Fibroblast of skin of left quadriceps (primary cell): ENCODE measurements around the gene ATG2B.

Source experiments
- DNase-seq, 2 experiments: peaks; one replicate each; pipeline ENCODE4 v3.0.0-alpha.2; 2013; ENCODE audit warnings: low read depth in 2 of 2

The ATG2B gene, protein sequence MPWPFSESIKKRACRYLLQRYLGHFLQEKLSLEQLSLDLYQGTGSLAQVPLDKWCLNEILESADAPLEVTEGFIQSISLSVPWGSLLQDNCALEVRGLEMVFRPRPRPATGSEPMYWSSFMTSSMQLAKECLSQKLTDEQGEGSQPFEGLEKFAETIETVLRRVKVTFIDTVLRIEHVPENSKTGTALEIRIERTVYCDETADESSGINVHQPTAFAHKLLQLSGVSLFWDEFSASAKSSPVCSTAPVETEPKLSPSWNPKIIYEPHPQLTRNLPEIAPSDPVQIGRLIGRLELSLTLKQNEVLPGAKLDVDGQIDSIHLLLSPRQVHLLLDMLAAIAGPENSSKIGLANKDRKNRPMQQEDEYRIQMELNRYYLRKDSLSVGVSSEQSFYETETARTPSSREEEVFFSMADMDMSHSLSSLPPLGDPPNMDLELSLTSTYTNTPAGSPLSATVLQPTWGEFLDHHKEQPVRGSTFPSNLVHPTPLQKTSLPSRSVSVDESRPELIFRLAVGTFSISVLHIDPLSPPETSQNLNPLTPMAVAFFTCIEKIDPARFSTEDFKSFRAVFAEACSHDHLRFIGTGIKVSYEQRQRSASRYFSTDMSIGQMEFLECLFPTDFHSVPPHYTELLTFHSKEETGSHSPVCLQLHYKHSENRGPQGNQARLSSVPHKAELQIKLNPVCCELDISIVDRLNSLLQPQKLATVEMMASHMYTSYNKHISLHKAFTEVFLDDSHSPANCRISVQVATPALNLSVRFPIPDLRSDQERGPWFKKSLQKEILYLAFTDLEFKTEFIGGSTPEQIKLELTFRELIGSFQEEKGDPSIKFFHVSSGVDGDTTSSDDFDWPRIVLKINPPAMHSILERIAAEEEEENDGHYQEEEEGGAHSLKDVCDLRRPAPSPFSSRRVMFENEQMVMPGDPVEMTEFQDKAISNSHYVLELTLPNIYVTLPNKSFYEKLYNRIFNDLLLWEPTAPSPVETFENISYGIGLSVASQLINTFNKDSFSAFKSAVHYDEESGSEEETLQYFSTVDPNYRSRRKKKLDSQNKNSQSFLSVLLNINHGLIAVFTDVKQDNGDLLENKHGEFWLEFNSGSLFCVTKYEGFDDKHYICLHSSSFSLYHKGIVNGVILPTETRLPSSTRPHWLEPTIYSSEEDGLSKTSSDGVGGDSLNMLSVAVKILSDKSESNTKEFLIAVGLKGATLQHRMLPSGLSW (N-terminal part only)

GRCh38 chr14:96362965-96363750, at the start of gene ATG2B, which contains the start of gene GSKIP:
TSS of gene ATG2B (minus strand) at chr14:96363341. CDS start at chr14:96362976, 365 bp downstream.
TSS of gene GSKIP (plus strand) at chr14:96363526. CDS start at chr14:96382248, 18,722 bp downstream.
- peak; percentile 71 to 72 for DNase-seq

DNA sequence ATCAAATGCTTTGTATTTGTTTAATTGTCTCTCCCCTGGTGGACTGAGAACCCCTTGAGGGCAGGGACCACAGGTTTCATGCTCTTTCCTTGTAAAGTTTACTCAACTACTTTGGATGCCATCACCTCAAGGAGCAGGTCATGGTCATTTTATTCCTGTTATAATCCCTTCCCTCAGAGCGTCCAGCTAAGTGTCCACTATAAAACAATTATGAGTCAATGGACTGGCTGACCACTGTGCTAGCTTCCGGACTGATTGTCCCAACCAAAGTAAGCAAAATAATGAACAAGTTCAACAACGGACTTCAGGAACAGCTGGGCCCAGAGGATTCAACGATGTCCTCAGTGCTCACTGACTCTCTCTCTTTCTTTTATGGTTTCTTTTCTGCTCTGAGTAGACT, 47.0 kb upstream of the ATG2B start:
- no peak for DNase-seq

DNA sequence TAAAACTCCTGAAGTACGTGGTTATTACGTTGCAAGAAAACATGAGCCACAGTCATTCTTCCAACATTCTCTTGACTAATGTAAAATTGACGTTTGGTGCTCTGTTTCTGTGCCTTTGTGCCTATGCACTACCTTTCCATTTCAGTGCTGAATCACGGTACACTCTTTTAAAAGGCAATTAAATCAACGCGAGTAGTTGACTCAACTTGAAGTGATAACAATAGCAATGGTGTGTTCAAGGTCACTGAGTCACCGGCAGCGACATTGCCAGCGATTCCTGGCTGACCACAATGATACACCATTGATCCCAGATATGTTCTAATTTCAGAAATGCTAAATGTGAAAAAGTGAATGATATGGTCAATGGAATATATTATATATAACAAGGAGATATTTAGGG, 46.6 kb upstream of the ATG2B start:
- no peak for DNase-seq

GRCh38 chr14:96408608-96409007, 45.5 kb upstream of the ATG2B start:
- DNase-seq = no peak

GRCh38 chr14:96407935-96408570, 44.9 kb upstream of the ATG2B start:
- no peak for DNase-seq

DNA sequence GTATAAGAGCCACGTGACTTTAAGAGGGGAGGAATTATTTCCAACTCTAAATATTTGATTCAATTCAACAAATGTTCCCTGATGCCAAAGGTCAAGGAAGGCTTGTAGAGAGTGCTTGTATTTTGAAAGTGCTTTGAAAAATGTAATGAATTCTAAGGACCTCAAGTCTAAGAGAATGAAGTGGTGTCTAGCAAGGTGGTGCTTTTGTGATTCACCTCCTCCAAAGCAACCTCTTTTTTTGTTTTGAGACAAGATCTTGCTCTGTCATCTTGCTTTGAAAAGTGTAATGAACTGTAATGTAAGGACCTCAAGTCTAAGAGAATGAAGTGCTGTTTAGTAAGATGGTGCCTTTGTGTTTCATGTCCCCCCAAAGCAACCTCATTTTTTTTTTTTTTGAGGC, 42.5 kb upstream of the ATG2B start:
- no peak for DNase-seq

DNA sequence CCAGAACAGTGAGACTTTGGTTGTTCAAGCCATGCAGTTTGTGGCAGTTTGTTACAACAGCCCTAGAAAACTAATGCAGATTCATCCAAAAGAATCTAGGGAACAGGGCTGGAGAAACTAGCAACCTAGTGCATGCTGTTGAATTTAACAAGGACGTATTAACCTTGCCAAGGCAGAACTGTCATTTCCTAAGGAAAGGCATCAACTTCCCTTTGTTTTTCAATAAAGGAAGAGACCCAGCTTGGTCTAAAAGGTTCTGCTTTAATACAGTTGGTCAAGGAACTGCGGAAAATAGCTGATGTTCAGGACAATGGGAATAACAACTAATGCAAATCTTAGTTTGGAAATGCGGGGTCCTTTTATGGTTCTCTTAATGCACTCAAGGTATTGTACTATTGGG, 40.3 kb upstream of the ATG2B start:
- DNase-seq = no peak

DNA sequence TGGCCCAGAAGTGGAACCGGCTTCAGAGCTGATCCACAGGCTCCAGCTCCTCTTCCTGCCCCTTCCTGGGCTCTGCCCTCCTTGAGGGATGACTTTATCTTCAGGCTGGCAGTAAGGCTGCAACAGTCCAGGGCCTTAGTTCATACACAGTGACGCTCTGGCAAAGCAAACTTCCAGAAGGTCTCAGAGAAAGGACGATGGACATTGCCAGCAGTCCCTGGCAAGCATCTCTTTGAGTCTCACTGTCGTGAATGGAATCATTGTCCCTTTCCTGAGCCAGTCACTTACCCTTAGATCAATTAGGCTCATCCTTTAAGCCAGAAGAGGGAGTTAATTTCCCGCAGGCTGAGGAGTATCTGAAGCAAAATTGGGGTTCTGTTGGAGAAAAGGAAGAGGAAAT, 37.4 kb upstream of the ATG2B start:
- no peak for DNase-seq

DNA sequence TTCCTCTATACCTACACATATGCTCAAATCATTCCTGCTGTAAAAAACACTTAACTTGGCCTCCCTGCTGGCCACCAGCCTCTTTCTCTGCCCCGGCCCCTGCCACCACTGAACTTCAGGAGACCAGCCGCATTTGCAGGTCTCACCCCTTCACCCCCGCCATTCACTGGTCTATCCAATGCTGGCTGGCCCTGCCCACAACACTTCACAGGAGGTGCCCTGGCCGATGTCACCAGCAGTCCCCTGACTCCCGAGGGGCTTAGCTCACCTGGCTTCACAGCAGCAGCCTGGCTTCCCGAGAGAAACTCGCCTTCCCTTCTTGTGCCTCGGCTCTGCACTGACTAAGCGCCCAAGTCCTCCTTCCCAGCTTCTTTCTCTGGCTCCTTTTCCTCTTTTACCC, 36.3 kb upstream of the ATG2B start:
- DNase-seq = no peak

GRCh38 chr14:96398921-96399320, 35.8 kb upstream of the ATG2B start:
- DNase-seq = no peak

DNA sequence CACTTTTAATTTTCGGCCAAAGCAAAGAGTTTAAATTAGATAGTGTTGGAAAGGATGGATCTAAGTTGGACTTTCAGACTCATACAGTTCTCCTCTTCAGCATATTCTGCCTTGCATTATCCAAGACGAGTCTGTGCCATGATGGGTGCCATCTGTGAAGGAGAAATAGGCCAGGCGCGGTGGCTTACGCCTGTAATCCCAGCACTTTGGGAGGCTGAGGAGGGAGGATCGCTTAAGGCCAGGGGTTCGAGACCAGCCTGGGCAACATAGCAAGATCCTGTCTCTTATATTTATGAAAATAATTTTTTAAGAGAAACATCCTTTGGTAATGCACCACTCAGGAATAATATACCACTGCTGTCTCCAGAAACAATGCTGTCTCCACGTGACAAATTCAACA, 35.3 kb upstream of the ATG2B start:
- no peak for DNase-seq

DNA sequence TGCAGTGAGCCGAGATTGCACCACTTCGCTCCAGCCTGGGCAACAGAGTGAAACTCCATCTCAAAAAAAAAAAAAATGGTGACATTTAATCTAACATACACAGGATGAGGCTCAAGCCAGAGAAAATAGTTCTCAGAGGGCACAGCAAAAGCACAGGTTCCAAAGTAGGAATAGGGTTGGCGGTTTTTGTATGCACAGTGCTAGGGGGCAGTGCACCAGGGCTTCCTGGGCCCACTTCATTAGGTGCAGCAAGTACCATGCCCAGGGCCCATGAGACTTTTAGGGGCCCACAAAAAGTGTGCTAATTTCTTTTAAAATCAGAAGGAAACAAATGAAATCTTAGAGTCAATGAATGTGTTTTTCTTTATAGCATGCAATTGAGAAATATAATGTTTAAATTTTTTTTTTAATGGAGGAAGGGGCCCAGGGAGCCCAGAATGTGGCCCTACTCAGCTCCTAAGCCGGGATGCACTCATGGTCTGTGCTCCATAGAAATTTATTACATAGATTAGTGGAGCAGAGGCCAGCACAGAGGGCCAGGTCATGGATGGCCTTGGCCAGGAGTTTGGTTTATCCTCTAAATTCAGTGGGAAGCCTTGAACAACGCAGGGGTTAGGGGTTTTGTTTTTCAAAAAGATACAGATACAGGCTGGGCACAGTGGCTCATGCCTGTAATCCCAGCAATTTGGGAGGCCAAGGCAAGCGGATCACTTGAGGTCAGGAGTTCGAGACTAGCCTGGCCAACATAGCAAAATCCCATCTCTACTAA, 31.1 kb upstream of the ATG2B start:
- no peak for DNase-seq

GRCh38 chr14:96393071-96393691, 30.0 kb upstream of the ATG2B start:
- no peak for DNase-seq

GRCh38 chr14:96391293-96392118, 28.4 kb upstream of the ATG2B start:
- DNase-seq = peak; percentile 84 to 87

- DNase-seq = no peak
Observed at GRCh38 chr14:96390965-96391292, 27.8 kb upstream of the ATG2B start.

DNA sequence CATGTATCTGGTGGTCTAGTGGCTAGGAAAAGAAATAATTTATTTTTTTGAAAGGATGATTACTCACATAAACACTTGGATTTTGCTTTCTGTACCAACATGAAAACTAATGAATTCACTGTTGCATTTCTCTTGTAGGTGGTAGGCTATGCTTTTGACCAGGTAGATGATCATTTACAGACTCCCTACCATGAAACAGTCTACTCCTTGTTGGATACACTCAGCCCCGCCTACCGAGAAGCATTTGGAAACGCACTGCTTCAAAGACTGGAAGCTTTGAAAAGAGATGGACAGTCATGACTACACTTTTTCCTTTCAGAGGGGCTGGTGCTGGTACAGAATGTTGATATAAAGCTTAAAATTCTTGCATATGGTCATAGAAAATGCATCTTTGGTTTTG, 22.2 kb upstream of the ATG2B start:
- DNase-seq = no peak

GRCh38 chr14:96384740-96385139, 21.6 kb upstream of the ATG2B start:
- no peak for DNase-seq

DNA sequence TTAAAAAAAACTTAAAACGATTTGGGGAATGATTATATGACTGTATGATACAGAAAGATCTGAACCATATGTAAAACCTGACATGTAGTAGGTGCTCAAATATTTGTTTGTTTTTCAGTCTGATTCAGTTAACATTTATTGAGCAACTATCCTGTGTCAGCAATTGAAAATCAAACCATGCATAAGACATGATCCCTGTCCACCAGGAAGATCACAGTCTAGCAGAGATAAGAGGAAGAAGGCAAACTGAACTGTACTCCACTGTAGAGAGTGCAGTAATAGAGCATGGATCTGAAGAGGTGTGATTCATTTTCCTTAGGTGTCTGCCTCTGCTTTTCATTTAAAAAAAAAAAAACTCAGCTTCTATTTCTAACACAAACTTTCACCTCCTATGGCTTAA, 20.9 kb upstream of the ATG2B start:
- DNase-seq = no peak

- no peak for DNase-seq
Observed at GRCh38 chr14:96383445-96383844, 20.3 kb upstream of the ATG2B start.
